ENCODE results near the gene PDCD1.
"Not testable (repeated sequence)": the region's sequence is repeated elsewhere in the genome, so short reads cannot be mapped to it uniquely, and the experiment has no call there.

PDCD1 gene

DNA sequence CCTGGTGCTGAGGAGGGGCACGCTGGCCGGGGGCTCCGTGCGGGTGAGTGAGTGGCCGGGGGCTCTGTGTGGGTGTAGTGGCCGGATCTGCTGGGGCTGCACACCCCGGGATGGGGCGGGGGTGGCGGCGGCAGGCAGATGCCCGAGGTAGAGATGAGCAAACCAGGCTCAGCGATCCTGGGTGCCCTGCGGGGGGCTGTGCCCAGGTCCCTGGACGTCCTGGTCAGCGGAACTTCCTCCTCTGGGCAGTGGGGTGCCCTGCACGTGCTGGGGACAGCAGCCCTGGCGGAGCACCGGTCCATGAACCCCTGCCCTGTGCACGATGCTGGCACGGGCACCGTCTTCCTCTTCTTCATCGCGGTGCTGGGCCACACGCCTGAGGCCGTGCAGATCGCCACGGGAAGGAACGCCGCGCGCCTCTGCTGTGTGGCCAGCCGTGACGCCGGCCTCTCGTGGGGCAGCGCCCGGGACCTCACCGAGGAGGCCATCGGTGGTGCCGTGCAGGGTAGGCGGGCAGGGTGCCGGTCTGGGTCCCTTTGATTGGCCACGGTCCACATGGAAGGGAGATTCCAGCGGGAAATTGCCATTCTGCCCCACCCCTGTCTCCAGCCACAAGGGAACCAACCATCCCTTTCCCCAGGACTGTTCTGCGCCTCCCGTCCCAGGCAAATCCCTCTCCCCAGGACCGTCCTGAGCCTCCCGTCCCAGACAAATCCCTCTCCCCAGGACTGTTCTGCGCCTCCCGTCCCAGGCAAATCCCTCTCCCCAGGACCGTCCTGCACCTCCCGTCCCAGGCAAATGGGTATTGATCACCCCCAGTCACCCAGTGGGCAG, 43.8 kb downstream of the PDCD1 start:
- DNase-seq (ENCODE audit: low read depth in 1 of 2, low spot score in 1 of 2), result no peak

DNA sequence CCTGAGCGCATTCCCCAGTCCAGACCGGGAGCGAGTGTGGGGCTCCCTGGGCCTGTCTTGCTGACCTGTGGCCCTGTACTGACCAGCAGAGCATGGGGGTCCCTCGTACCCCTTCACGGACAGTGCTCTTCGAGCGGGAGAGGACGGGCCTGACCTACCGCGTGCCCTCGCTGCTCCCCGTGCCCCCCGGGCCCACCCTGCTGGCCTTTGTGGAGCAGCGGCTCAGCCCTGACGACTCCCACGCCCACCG, 44.4 kb downstream of the PDCD1 start:
- DNase-seq (ENCODE audit: low read depth in 1 of 2, low spot score in 1 of 2), result no peak

DNA sequence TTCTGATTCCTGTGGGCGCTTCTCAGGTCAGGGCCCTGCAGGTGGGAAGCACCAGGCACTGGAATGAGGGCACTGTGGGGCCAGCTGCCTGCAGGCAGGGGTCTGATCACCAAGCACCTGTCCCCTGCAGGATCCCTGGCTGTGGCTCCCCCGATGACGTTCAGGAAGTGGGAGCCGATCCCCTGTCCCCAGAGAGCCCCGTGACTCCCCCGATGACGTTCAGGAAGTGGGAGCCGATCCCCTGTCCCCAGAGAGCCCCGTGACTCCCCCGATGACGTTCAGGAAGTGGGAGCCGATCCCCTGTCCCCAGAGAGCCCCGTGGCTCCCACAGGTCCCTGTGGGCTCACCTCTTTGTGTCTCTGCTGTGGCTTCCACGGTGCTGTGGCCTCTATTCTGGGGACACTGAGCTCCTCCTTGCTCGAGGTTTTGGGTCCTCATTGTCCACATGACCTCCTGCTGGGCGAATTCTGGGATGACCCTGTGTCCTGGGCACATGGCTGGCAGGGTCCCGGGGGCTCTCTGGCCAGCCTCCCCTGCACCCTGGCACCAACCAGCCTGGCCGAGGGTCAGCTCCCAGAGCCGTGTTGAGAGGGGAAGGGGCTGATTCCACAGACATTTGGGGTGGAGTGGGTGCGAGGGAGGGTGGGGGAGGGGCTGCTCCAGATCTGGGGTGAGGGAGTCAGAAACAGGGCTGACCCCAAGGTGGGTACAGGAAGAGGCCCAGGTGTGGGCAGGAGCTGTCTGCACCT, 44.9 kb downstream of the PDCD1 start:
- no peak for DNase-seq (ENCODE audit: low read depth in 1 of 2, low spot score in 1 of 2)

DNA sequence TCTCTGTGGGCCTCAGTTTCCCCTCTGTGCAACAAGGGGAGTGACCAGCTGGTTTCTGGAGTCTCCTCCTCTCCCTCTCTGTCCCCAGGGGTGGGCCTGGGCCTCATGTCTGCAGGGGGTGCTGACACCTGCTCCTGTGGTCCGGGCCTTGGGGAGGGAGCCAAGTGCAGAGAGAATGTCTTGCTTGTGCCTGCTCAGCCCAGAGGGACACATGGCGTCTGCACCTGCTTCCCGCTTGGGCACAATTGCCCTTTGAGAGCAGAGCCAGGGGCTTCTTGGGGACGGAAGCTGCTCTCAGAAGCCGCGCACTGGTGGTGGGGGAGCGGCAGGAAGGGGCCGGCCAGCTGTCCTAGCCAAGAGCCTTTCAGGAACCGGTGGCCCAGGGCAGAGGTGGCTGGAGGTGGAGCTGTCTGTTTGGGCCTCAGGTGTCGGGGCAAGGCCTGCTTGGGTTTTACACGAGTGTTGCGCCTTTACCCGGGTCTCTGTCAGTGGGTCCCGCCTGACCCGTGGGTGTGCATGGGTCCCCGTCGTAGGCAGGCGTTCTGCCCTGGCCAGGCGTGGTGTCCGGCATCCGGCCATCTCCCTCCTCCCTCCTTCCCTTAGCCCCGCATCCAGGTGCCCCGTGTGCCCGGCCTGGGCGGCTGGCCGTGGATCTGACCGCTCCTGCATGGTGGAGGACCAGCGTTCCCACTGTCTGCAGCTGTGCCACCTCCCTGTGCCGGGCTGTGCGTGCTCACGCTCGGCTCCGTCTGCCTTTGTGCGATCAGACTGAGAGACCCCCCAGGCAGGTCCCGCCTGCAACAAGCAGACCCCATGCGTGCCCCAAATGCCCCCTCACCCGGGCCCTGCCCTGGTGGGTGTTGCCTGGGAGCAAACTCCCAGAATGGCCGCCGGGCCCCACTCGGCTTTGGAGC, 45.7 kb downstream of the PDCD1 start:
- no peak for DNase-seq (ENCODE audit: low read depth in 1 of 2, low spot score in 1 of 2)

DNA sequence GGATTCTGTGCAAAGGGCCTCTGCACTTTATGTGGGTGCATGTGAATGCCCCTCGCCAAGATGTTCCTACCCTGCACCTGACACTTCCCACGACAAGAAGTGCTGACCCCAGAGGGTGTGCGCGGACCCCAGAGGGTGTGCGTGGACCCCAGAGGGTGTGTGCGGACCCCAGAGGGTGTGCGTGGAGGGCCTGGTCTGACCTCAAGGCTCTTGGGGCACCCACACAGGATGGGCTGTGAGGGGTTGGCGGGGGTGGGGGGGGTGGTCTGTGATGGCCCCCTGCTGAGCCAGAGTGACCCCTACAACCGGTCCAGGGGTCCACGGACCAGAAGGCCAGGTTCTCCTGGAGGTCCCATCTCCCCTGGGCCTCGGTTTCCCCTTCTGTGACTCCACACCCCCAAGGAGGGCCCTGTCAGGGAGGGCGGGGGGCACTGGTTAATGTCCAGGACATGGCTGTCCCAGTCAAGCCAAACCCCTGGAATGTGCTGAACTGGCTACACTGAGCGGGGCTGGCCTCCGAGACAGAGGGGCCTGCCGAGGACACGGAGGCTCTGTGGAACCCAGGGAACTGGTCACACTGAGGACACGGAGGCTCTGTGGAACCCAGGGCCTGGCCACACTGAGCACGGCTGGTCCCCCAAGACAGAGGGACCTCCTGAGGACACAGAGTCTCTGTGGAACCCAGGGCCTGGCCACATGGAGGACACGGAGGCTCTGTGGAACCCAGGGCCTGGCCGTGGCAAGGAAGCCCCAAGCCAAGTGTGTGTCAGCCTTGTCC, 46.6 kb downstream of the PDCD1 start:
- DNase-seq (ENCODE audit: low read depth in 1 of 2, low spot score in 1 of 2), result no peak

GRCh38 chr2:241811201-241811951, 47.3 kb downstream of the PDCD1 start:
- DNase-seq (ENCODE audit: low read depth in 1 of 2, low spot score in 1 of 2), result no peak

- DNase-seq (ENCODE audit: low read depth in 1 of 2, low spot score in 1 of 2), result no peak
Observed at GRCh38 chr2:241810307-241811200, 48.1 kb downstream of the PDCD1 start.

DNA sequence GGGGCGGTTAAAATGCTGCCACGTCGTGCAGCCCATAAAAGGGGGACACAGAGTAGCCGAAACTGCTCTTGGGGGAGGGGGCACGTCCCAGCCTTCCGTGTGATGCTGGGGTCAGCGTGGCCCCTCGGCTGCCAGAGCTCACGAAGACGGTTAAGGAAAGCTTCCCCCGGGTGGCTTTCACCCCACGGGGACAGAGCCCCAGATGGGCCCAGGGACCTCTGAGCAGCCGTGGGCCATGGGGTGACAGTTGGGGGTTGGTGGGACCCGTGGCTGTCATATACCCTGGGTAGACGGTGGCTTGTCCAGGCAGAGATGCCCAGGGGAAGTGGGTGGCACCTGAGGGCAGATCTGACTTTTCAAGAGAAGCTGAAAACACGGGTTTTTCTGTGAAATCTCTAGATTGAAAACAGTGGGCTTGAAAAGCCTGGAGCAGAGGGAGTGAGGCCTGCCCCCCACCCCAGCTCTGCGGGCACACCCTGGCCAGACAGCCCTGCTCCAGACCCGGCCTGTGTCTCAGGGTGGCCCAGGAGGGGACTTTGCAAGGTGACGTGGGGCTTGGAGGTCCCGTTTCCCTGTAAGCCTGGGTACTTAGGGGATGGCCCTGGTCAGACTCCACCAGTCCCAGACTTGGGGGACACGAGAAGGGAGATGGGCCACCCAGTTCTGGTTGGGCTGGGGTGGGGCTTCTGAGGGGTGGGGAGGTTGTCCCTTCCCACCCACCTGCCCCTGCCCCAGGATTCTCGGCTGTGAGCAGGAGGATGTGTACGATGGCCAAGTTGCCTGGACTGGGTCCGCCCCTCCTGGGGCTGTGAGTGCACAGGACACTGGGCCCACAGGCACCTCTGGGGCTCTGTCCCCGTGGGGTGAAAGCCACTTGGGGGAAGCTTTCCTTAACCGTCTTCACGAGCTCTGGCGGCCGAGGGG, 49.0 kb downstream of the PDCD1 start:
- no peak for DNase-seq (ENCODE audit: low read depth in 1 of 2, low spot score in 1 of 2)

DNA sequence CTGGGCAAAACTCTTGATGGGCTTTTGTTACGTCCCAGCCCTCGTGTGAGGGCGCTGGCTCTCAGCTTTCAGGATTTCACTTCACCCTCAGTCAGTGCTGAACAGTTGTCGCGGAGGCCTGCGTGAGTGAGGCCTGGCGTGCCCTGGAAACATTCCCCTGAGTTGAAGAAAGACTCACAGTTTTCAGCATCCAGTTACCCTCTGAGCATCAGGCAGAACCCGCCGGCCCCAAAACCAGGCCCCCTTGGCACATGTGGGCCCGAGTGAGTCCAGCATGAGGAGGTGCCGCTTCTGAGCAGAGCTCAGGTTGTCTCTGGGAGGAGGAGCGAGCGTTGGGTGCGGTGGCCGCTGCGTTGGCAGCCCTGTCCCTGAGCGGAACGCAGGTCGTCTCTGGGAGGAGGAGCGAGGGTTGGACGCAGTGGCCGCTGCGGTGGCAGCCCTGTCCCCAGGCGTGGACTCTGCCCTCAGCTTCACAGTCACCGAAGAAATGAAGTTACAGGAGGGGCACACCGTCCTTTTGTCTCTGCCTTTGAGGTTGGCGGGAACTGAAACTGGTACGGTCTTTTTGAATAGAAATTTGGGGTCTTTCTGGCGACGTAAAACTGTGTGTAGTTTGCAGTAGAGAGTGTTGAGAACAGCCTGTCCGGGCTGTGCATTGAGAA, 49.8 kb downstream of the PDCD1 start, which contains the start of gene NEU4:
Gene NEU4, plus strand, starts transcription at position 473 of the 662 bp plus-strand sequence. CDS start 5,292 bp downstream, outside the sequence.
- DNase-seq (ENCODE audit: low read depth in 1 of 2, low spot score in 1 of 2), result no peak

- DNase-seq (ENCODE audit: low read depth in 1 of 2, low spot score in 1 of 2), result no peak
Observed at GRCh38 chr2:241808051-241808720, 50.5 kb downstream of the PDCD1 start.

- DNase-seq (ENCODE audit: low read depth in 1 of 2, low spot score in 1 of 2), result not testable (repeated sequence)
Observed at GRCh38 chr2:241806217-241806616, 52.5 kb downstream of the PDCD1 start.

DNA sequence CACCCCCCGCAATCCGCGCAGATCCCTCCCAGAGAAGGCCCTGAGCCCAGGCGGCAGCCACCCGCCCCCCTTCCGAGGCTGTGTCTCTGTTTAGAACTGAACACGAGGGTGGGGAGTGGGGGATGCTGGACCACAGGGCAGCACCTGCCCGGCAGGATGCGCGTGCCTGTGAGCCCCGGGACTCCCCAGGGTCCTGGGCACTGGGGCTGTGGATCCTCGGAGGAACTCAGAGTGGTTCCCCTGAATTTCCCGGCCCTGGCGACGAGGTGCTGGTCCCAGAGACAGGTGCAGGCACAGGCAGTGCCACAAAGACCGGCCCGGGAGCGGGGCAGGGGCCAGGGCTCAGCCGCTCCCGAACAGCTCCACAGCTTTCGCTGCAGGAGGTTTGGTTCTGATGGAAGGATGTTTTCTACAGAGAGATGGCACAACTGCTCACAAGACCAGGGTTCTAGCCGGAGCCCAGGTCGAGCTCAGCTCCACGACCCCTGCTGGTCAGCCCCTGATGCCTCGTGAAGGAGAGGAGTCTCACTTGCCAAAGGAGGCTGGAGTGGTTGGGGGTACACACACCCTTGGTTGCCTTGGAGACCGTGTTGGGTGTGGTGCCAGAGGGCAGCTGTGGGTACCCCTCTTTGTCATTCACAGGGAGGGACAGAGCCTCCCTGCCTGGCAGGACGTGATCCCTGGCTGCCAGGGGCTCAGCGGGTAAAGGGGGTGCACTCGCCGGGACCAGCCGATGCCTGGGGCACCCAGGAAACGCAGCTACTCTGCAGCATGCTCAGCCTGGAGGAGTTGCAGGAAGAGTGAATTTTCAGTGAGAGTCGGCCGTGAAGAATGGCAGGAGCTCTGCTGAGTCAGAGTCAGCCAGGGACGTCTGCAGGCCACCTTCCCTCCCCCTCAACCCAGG, 54.1 kb downstream of the PDCD1 start:
- no peak for DNase-seq (ENCODE audit: low read depth in 1 of 2, low spot score in 1 of 2)

GRCh38 chr2:241803387-241804325, 55.0 kb downstream of the PDCD1 start:
- DNase-seq (ENCODE audit: low read depth in 1 of 2, low spot score in 1 of 2), result no peak

GRCh38 chr2:241802421-241803318, 56.0 kb downstream of the PDCD1 start:
- no peak for DNase-seq (ENCODE audit: low read depth in 1 of 2, low spot score in 1 of 2)

All from activated T-helper 1 cell treated with anti-CD3 and anti-CD28 coated beads, Interleukin-2, amount 50 U/mL, for 16 hours (primary cell).